Naive thymus-derived CD4-positive, alpha-beta T cell (primary cell): ENCODE results near the gene GPR82. TPM values are rescaled to one million over a fixed set of nuclear protein-coding genes. Genes with fewer than 3 reads are reported as not detected.
A peak's percentile ranks its signal among the peaks of the same experiment; 100 is the strongest.
"Not testable (repeated sequence)": the region's sequence is repeated elsewhere in the genome, so short reads cannot be mapped to it uniquely, and the experiment has no call there.

Source experiments
- ATAC-seq: fragments of 150-1000 bp; cut with Tn5 transposase; 2 replicates; pipeline ENCODE4 v1.10.0; 2021; ENCODE audit warnings: mild to moderate bottlenecking, moderate library complexity
- CTCF ChIA-PET: fragments of 350-600 bp; sonication (Branson Sonifier 250); formaldehyde crosslinking; loops from one replicate; lab custom pipeline; 2021; ENCODE audit warnings: antibody characterized with exemption; lab: Charles Lee
- POLR2A ChIA-PET: fragments of 350-600 bp; sonication (Branson Sonifier 250); formaldehyde crosslinking; loops from one replicate; lab custom pipeline; 2021; ENCODE audit warnings: antibody characterized with exemption, inconsistent platforms; lab: Charles Lee
- DNase-seq, 9 donors: peaks; one replicate each; pipeline versions ENCODE4 v3.0.0 to v3.0.0-alpha.2; 2020 to 2022; ENCODE audit warnings: mixed read lengths in 1 of 9
- H3K27ac ChIP-seq: one replicate; pipeline ENCODE4 v1.7.0; 2013; ENCODE audit warnings: mild to moderate bottlenecking, low read depth, low read length, moderate library complexity
- H3K27me3 ChIP-seq, 2 donors: one replicate each; pipeline ENCODE4 v1.7.0; 2013; ENCODE audit warnings: low read length in 2 of 2, mild to moderate bottlenecking in 2 of 2, moderate library complexity in 2 of 2; ENCODE audit not compliant: control insufficient read depth in 2 of 2, insufficient read depth in 2 of 2
- H3K36me3 ChIP-seq, 3 experiments: 1 replicate in 2 of 3; 2 replicates in 1 of 3; pipeline ENCODE4 v1.7.0; 2013; ENCODE audit warnings: low read length in 3 of 3, mild to moderate bottlenecking in 3 of 3, moderate library complexity in 1 of 3; ENCODE audit not compliant: insufficient read depth in 3 of 3, control insufficient read depth in 2 of 3
- H3K4me1 ChIP-seq, 2 donors: one replicate each; pipeline ENCODE4 v1.7.0; 2013; ENCODE audit warnings: low read length in 2 of 2, mild to moderate bottlenecking in 2 of 2, moderate library complexity in 1 of 2; ENCODE audit not compliant: control insufficient read depth in 2 of 2, insufficient read depth in 2 of 2
- H3K4me3 ChIP-seq: 2 replicates; pipeline ENCODE4 v1.7.0; 2013; ENCODE audit warnings: mild to moderate bottlenecking, low read length
- H3K9me3 ChIP-seq, 3 experiments: 1 replicate in 2 of 3; 2 replicates in 1 of 3; pipeline ENCODE4 v1.7.0; 2013; ENCODE audit warnings: low read length in 3 of 3; ENCODE audit not compliant: control insufficient read depth in 2 of 3
- H3K27ac Mint-ChIP-seq, 9 donors: one replicate each; pipeline ENCODE4 v1.8.0; 2020 to 2022; ENCODE audit warnings: mixed read lengths in 9 of 9, mild to moderate bottlenecking in 8 of 9, moderate library complexity in 5 of 9, inconsistent platforms in 2 of 9
- H3K27me3 Mint-ChIP-seq, 5 donors: one replicate each; pipeline ENCODE4 v1.8.0; 2021 to 2022; ENCODE audit warnings: mixed read lengths in 5 of 5, mild to moderate bottlenecking in 1 of 5
- H3K36me3 Mint-ChIP-seq, 5 donors: one replicate each; pipeline ENCODE4 v1.8.0; 2020 to 2022; ENCODE audit warnings: mixed read lengths in 5 of 5, mild to moderate bottlenecking in 3 of 5, inconsistent platforms in 1 of 5
- H3K4me1 Mint-ChIP-seq, 7 donors: one replicate each; pipeline ENCODE4 v1.8.0; 2020 to 2022; ENCODE audit warnings: mixed read lengths in 7 of 7, mild to moderate bottlenecking in 3 of 7, inconsistent platforms in 1 of 7
- H3K4me3 Mint-ChIP-seq, 10 donors: one replicate each; pipeline ENCODE4 v1.8.0; 2020 to 2022; ENCODE audit warnings: mild to moderate bottlenecking in 10 of 10, mixed read lengths in 10 of 10, moderate library complexity in 6 of 10, inconsistent platforms in 2 of 10
- H3K9me3 Mint-ChIP-seq, 11 donors: one replicate each; pipeline ENCODE4 v1.8.0; 2020 to 2022; ENCODE audit warnings: mixed read lengths in 11 of 11, mild to moderate bottlenecking in 4 of 11, inconsistent platforms in 1 of 11, moderate library complexity in 1 of 11
- intact Hi-C, 2 donors: fragments of 100-400 bp; cut with micrococcal nuclease; formaldehyde crosslinking; loops; one replicate each; pipeline ENCODE4 v1.15.1; 2023
- polyA plus RNA-seq, 2 donors: library from polyadenylated mRNA; unstranded; fragments of 300-500 nt; fragmentation: Illumina TruSeq; gene quantifications; one replicate each; pipeline ENCODE4 v1.2.3, GENCODE V29; 2021
- total RNA-seq, 6 experiments: library from RNA in 5 of 6; stranded (reverse) in 5 of 6; gene quantifications; 1 replicate in 5 of 6; 2 replicates in 1 of 6; pipeline ENCODE4 v1.2.3 and lab custom pipeline; 2021 to 2026

GPR82 gene
- total and polyA plus RNA-seq, 7 experiments from 2014 or later: 0.16 to 0.59 (median 0.36) TPM; not detected in 3

GRCh38 chrX:41716222-41716621 lies 7.8 kb upstream of the GPR82 start:
- no peaks in the 10 kb centered on the region for H3K27me3 ChIP-seq
- ATAC-seq (no peak), DNase-seq (no peak)
- H3K4me3 ChIP-seq: no peak overlapping the region
- no peak overlapping the region for H3K27ac ChIP-seq
- no peaks in the 10 kb centered on the region for H3K27me3 Mint-ChIP-seq
- H3K27ac Mint-ChIP-seq: peak overlapping the region in 2 of 9 donors; percentile 32 to 43
- ChIA-PET POLR2A (no interaction called here), CTCF (no interaction called here)
- peak overlapping the region in 1 of 10 donors; percentile 6 for H3K4me3 Mint-ChIP-seq
- peaks cover 0 to 38% (median 12%) of the 10 kb centered on the region in 11 donors for H3K9me3 Mint-ChIP-seq
- peaks cover 3 to 26% (median 13%) of the 10 kb centered on the region in 7 donors for H3K4me1 Mint-ChIP-seq
- H3K9me3 ChIP-seq: peaks cover 0 to 17% (median 4%) of the 10 kb centered on the region in 3 experiments
- H3K36me3 Mint-ChIP-seq: peaks cover 9 to 42% (median 20%) of the 10 kb centered on the region in 5 donors
- peaks cover 0 to 18% of the 10 kb centered on the region in 2 donors for H3K4me1 ChIP-seq
- intact Hi-C loops: no loop called here
- H3K36me3 ChIP-seq: peaks cover 0 to 4% (median 2%) of the 10 kb centered on the region in 3 experiments

GRCh38 chrX:41716767-41717473 lies 7.1 kb upstream of the GPR82 start:
- Mint-ChIP-seq H3K27me3 (no peaks in the 10 kb centered on the region), H3K27ac (peak overlapping the region in 4 of 9 donors; percentile 1 to 50 (median 19)), H3K9me3 (peaks cover 0 to 43% (median 12%) of the 10 kb centered on the region in 11 donors), H3K4me1 (peaks cover 3 to 25% (median 13%) of the 10 kb centered on the region in 7 donors), H3K4me3 (peak overlapping the region in 4 of 10 donors; percentile 2 to 30 (median 16)), H3K36me3 (peaks cover 9 to 45% (median 24%) of the 10 kb centered on the region in 5 donors)
- Histone ChIP-seq H3K4me1 (peaks cover 0 to 21% of the 10 kb centered on the region in 2 donors), H3K36me3 (peaks cover 0 to 4% (median 2%) of the 10 kb centered on the region in 3 experiments), H3K27ac (no peak overlapping the region), H3K9me3 (peaks cover 0 to 17% (median 4%) of the 10 kb centered on the region in 3 experiments), H3K4me3 (no peak overlapping the region), H3K27me3 (no peaks in the 10 kb centered on the region)
- POLR2A ChIA-PET: no interaction called here
- ATAC-seq: no peak
- CTCF ChIA-PET: no interaction called here
- intact Hi-C loops: no loop called here
- no peak for DNase-seq

GRCh38 chrX:41718481-41719235 lies 5.3 kb upstream of the GPR82 start:
- intact Hi-C loops: no loop called here

GRCh38 chrX:41719610-41720009 lies 4.4 kb upstream of the GPR82 start:
- peaks cover 0 to 17% (median 4%) of the 10 kb centered on the region in 3 experiments for H3K9me3 ChIP-seq
- intact Hi-C loops, H3K36me3 ChIP-seq, CTCF ChIA-PET, ATAC-seq, H3K27me3 ChIP-seq, POLR2A ChIA-PET, H3K27me3 Mint-ChIP-seq, H3K4me3 ChIP-seq, H3K27ac ChIP-seq, DNase-seq, H3K27ac Mint-ChIP-seq: not testable (repeated sequence)
- H3K9me3 Mint-ChIP-seq: peaks cover 0 to 51% (median 16%) of the 10 kb centered on the region in 11 donors
- peaks cover 0 to 39% (median 13%) of the 10 kb centered on the region in 7 donors for H3K4me1 Mint-ChIP-seq
- peaks cover 5 to 42% (median 33%) of the 10 kb centered on the region in 5 donors for H3K36me3 Mint-ChIP-seq
- peak overlapping the region in 1 of 10 donors; percentile 50 for H3K4me3 Mint-ChIP-seq
- peaks cover 0 to 28% of the 10 kb centered on the region in 2 donors for H3K4me1 ChIP-seq

More at GRCh38 chrX:41718481-41719235, 5.3 kb upstream of the GPR82 start:
- Histone ChIP-seq H3K36me3 (peaks cover 0 to 4% (median 2%) of the 10 kb centered on the region in 3 experiments), H3K27ac (no peak overlapping the region), H3K27me3 (no peaks in the 10 kb centered on the region), H3K9me3 (peaks cover 0 to 17% (median 4%) of the 10 kb centered on the region in 3 experiments), H3K4me1 (peaks cover 0 to 24% of the 10 kb centered on the region in 2 donors), H3K4me3 (no peak overlapping the region)
- CTCF ChIA-PET: no interaction called here
- DNase-seq: no peak
- Mint-ChIP-seq H3K9me3 (peaks cover 0 to 51% (median 16%) of the 10 kb centered on the region in 11 donors), H3K27me3 (no peaks in the 10 kb centered on the region), H3K27ac (no peak overlapping the region), H3K36me3 (peaks cover 10 to 47% (median 33%) of the 10 kb centered on the region in 5 donors), H3K4me3 (no peak overlapping the region), H3K4me1 (peaks cover 3 to 35% (median 11%) of the 10 kb centered on the region in 7 donors)
- ATAC-seq: no peak
- POLR2A ChIA-PET: no interaction called here

- Mint-ChIP-seq H3K9me3 (peaks cover 0 to 51% (median 16%) of the 10 kb centered on the region in 11 donors), H3K4me1 (peaks cover 0 to 39% (median 13%) of the 10 kb centered on the region in 7 donors), H3K27ac (peak overlapping the region in 2 of 9 donors; percentile 2 to 9), H3K36me3 (peaks cover 5 to 42% (median 33%) of the 10 kb centered on the region in 5 donors), H3K4me3 (no peak overlapping the region), H3K27me3 (no peaks in the 10 kb centered on the region)
- no peak overlapping the region for H3K4me3 ChIP-seq
- DNase-seq (peak in 1 of 9 donors; percentile 39), ATAC-seq (peak; percentile 73)
- H3K9me3 ChIP-seq: peaks cover 0 to 17% (median 4%) of the 10 kb centered on the region in 3 experiments
- no peak overlapping the region for H3K27ac ChIP-seq
- H3K36me3 ChIP-seq: peaks cover 0 to 4% (median 2%) of the 10 kb centered on the region in 3 experiments
- H3K27me3 ChIP-seq: no peaks in the 10 kb centered on the region
- intact Hi-C loops: no loop called here
- CTCF ChIA-PET: no interaction called here
- POLR2A ChIA-PET: no interaction called here
- H3K4me1 ChIP-seq: peaks cover 0 to 28% of the 10 kb centered on the region in 2 donors
Observed at GRCh38 chrX:41720125-41720779, 3.7 kb upstream of the GPR82 start.

GRCh38 chrX:41721590-41721989 lies 2.4 kb upstream of the GPR82 start:
- Histone ChIP-seq H3K27me3 (no peaks in the 10 kb centered on the region), H3K9me3 (peaks cover 0 to 17% (median 4%) of the 10 kb centered on the region in 3 experiments), H3K4me1 (peaks cover 0 to 28% of the 10 kb centered on the region in 2 donors), H3K27ac (no peak overlapping the region), H3K36me3 (peaks cover 0 to 4% (median 2%) of the 10 kb centered on the region in 3 experiments), H3K4me3 (no peak overlapping the region)
- no peak for DNase-seq
- CTCF ChIA-PET: no interaction called here
- POLR2A ChIA-PET: no interaction called here
- intact Hi-C loops: no loop called here
- H3K4me3 Mint-ChIP-seq: no peak overlapping the region
- no peaks in the 10 kb centered on the region for H3K27me3 Mint-ChIP-seq
- peaks cover 0 to 34% (median 12%) of the 10 kb centered on the region in 7 donors for H3K4me1 Mint-ChIP-seq
- H3K36me3 Mint-ChIP-seq: peaks cover 5 to 41% (median 33%) of the 10 kb centered on the region in 5 donors
- H3K27ac Mint-ChIP-seq: peak overlapping the region in 1 of 9 donors; percentile 37
- no peak for ATAC-seq
- H3K9me3 Mint-ChIP-seq: peaks cover 0 to 51% (median 16%) of the 10 kb centered on the region in 11 donors
